Stimulated activated CD4-positive, alpha-beta T cell treated with anti-CD3 and anti-CD28 coated beads, Interleukin-15, amount 100 ng/mL, for 1 hour (primary cell): ENCODE results near the gene AKT3.

ENCODE experiments used
- DNase-seq, 2 donors: peaks; one replicate each; pipeline ENCODE4 v3.0.0-alpha.2; 2020; ENCODE audit warnings: low read depth in 1 of 2, low spot score in 1 of 2

The AKT3 gene

GRCh38 chr1:243471026-243471685 lies 378.9 kb downstream of the AKT3 start:
- DNase-seq = no peak

GRCh38 chr1:243470502-243470901 lies 379.5 kb downstream of the AKT3 start:
- DNase-seq = no peak

- DNase-seq = no peak
Observed at GRCh38 chr1:243469497-243469896, 380.5 kb downstream of the AKT3 start.

- DNase-seq = no peak
Observed at GRCh38 chr1:243465738-243466137, 384.3 kb downstream of the AKT3 start.

- no peak for DNase-seq
Observed at GRCh38 chr1:243465081-243465480, 385.0 kb downstream of the AKT3 start.

GRCh38 chr1:243462929-243463697 lies 386.9 kb downstream of the AKT3 start:
- DNase-seq = no peak

- DNase-seq = no peak
Observed at GRCh38 chr1:243461700-243462099, 388.3 kb downstream of the AKT3 start.

- DNase-seq = no peak
Observed at GRCh38 chr1:243459059-243459458, 391.0 kb downstream of the AKT3 start.

- no peak for DNase-seq
Observed at GRCh38 chr1:243457363-243457982, 392.6 kb downstream of the AKT3 start.

GRCh38 chr1:243455760-243456651 lies 394.0 kb downstream of the AKT3 start:
- DNase-seq = no peak

- DNase-seq = no peak
Observed at GRCh38 chr1:243454328-243454997, 395.6 kb downstream of the AKT3 start.

- DNase-seq = no peak
Observed at GRCh38 chr1:243452092-243452491, 398.0 kb downstream of the AKT3 start.

GRCh38 chr1:243449373-243449772 lies 400.7 kb downstream of the AKT3 start:
- DNase-seq = no peak

- no peak for DNase-seq
Observed at GRCh38 chr1:243447844-243448243, 402.2 kb downstream of the AKT3 start.

GRCh38 chr1:243447347-243447746 lies 402.7 kb downstream of the AKT3 start:
- DNase-seq = no peak

GRCh38 chr1:243443557-243443956 lies 406.5 kb downstream of the AKT3 start:
- no peak for DNase-seq

GRCh38 chr1:243441601-243442000 lies 408.4 kb downstream of the AKT3 start:
- no peak for DNase-seq

- DNase-seq = no peak
Observed at GRCh38 chr1:243440406-243440805, 409.6 kb downstream of the AKT3 start.

- no peak for DNase-seq
Observed at GRCh38 chr1:243438815-243439214, 411.2 kb downstream of the AKT3 start.
